NT2/D1 (cell line): Measurements from ENCODE around the gene ECSCR.

Experiments
- DNase-seq: peaks from one replicate; pipeline ENCODE4 v3.0.0-alpha.2; 2011; ENCODE audit warnings: low read depth, low spot score
- H3K27me3 ChIP-seq: 2 replicates; pipeline ENCODE4 v1.6.0; 2011; ENCODE audit warnings: mild to moderate bottlenecking; ENCODE audit not compliant: insufficient read length, insufficient read depth
- H3K36me3 ChIP-seq: 2 replicates; pipeline ENCODE4 v1.6.1; 2011; ENCODE audit warnings: mild to moderate bottlenecking, low read length, mixed read lengths; ENCODE audit not compliant: insufficient read depth, insufficient read length
- H3K4me1 ChIP-seq: 2 replicates; pipeline ENCODE4 v1.5.1; 2011; ENCODE audit not compliant: insufficient read depth, insufficient read length
- H3K4me3 ChIP-seq: 2 replicates; pipeline ENCODE4 v1.5.1; 2011; ENCODE audit warnings: low read depth; ENCODE audit not compliant: insufficient read length
- H3K9ac ChIP-seq: 2 replicates; pipeline ENCODE4 v1.6.0; 2011; ENCODE audit warnings: low read depth; ENCODE audit not compliant: insufficient read length
- H3K9me3 ChIP-seq: 2 replicates; pipeline ENCODE4 v1.5.1; 2011; ENCODE audit warnings: mild to moderate bottlenecking, low read length; ENCODE audit not compliant: insufficient read depth
- SUZ12 ChIP-seq: IDR thresholded peaks from 2 replicates; pipeline ENCODE4 v1.6.1; 2011; ENCODE audit not compliant: insufficient read length, insufficient read depth; ENCODE audit errors: extremely low read depth
- YY1 ChIP-seq: IDR thresholded peaks from 2 replicates; pipeline ENCODE4 v1.6.1; 2011; ENCODE audit not compliant: insufficient read length, insufficient read depth
- ZNF274 ChIP-seq: IDR thresholded peaks from 2 replicates; pipeline ENCODE4 v1.6.1; 2011; ENCODE audit warnings: mild to moderate bottlenecking, low read depth, low read length

The ECSCR gene

DNA sequence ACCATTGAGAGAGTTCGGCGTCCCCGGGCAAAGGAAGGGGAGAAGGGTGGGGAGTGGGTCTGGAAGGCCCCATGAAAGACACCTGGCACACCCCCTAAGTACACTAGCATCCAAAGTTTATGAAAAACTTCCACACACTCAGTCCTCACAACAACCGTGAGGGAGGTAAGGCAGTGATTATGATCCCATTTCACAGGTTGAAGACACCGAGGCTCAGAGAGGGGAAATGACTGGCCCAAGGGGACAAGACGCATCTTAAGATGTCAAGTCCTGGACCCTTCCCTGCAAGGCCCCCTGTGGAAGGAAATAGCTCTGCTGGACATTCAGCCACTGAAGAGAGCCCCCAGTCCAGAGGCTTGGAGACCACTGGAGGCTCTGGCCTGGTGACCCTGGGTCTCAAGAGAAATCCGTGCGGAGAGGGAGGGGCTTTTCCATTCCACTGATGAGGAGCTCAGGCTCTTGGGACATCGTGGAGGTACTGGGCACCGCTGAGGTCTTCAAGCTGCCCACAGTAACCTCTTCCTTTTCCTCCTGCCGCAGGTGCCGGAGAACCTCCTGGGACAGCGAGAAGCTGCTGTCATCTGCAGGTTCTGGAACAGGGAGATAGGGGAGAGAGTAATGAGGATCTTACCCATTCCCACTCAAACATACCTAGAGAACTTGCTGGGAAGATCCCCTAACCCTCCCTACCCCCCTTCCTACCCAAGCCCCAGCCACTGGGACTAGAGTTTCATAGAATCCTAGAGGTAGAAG is 13.5 kb upstream of the ECSCR start:
- Histone ChIP-seq H3K4me3 (no peak overlapping the region), H3K9me3 (no peaks in the 10 kb centered on the region), H3K36me3 (no peaks in the 10 kb centered on the region), H3K9ac (no peak overlapping the region), H3K4me1 (peaks cover 23% of the 10 kb centered on the region), H3K27me3 (no peaks in the 10 kb centered on the region)
- TF ChIP-seq ZNF274, result no peak
- no peak for TF ChIP-seq SUZ12
- no peak for TF ChIP-seq YY1
- DNase-seq, result no peak

DNA sequence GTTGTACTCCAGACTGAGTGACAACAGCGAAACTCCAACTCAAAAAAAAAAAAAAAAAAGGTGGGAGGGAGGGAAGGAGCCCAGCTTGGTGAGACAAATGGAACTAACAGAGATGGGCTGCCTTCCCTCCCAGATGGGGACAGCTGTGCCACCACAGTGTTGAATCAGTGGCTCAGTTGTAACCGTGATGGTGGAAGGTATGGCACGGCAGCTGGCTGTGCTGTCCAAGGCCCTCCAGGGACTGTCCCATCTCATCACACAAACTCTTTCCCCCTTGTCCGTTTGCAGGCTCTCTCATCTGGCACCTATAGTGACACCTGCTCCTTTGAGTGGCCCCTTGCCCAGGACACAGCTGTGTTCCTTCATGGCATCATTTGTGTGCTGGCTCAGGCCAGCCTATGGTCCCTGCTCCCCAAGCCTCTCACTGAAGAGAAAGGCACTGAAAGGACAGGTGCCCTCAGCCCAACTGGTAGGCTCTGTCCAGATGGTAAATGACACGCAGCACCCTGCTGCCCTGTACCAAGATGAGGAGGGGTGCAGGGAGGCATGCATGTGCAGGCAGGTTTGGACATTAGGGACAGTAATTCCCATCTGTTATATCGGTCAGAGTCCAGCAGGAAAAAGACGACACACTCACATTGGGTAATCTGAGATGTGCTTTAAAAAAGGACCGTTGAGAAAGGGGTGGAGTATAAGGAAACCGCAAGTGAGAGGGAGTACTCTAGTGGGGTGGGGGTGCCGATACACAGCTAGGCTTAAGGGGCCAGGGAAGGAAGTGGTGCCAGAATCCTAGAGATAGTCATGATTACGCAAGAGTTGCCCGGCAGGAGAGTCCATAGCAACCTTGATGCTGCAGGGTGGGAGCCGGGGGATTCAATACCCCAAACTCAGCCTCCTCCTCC is 12.6 kb upstream of the ECSCR start:
- Histone ChIP-seq H3K9ac (no peak overlapping the region), H3K4me3 (no peak overlapping the region), H3K4me1 (peaks cover 24% of the 10 kb centered on the region), H3K9me3 (no peaks in the 10 kb centered on the region), H3K36me3 (no peaks in the 10 kb centered on the region), H3K27me3 (no peaks in the 10 kb centered on the region)
- DNase-seq, result no peak
- TF ChIP-seq SUZ12, result no peak
- TF ChIP-seq ZNF274, result no peak
- no peak for TF ChIP-seq YY1

DNA sequence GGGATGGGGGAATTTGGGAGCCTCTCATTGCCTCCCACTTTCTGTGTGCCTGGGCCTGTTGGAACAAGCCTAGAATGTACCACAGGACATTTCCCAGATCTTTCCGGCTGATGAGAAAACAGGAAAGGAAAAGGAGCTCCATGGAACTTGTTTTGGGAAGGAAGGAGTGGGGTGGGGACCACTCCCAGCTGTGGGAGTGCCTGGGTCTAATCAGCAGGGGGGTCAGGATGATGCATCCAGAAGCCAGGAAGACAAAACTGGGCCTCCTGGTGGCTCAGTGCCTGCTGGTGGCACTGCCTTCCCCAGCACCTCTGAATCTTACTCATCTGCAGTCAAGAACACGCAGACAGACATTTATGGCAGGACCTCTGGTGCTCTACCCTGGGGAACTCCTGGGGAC is 11.0 kb upstream of the ECSCR start:
- no peak for DNase-seq
- H3K27me3 ChIP-seq, result no peaks in the 10 kb centered on the region
- no peak overlapping the region for H3K4me3 ChIP-seq
- peak overlapping the region; percentile 59 for H3K9ac ChIP-seq
- peaks cover 24% of the 10 kb centered on the region for H3K4me1 ChIP-seq
- TF ChIP-seq YY1, result no peak
- TF ChIP-seq ZNF274, result no peak
- no peak for TF ChIP-seq SUZ12
- H3K36me3 ChIP-seq, result no peaks in the 10 kb centered on the region
- H3K9me3 ChIP-seq, result no peaks in the 10 kb centered on the region

DNA sequence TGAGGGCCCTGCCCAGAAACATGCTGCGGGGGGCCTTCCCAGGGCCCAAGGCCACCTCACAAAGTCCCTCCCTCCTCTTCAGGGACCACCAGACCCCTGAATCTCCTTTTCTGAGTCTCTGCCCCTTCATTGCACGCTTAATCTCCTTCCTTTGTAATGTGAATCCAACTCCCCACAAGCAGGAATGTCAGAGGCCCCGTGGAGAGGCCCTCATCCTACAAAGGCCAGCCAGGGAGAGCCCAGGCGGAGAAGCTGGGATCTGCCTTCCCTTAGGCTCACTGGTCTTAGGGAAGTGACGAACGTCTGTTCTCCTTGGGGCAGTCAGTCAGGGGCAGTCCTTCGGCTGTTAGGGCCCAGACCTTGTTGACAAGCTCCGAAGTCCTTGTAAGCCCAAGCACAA is 10.6 kb upstream of the ECSCR start:
- peak; percentile 78 for DNase-seq
- TF ChIP-seq ZNF274, result no peak
- TF ChIP-seq YY1, result no peak
- no peak for TF ChIP-seq SUZ12
- Histone ChIP-seq H3K36me3 (no peaks in the 10 kb centered on the region), H3K9me3 (no peaks in the 10 kb centered on the region), H3K9ac (peak overlapping the region; percentile 59), H3K4me1 (peaks cover 27% of the 10 kb centered on the region), H3K4me3 (no peak overlapping the region), H3K27me3 (no peaks in the 10 kb centered on the region)

DNA sequence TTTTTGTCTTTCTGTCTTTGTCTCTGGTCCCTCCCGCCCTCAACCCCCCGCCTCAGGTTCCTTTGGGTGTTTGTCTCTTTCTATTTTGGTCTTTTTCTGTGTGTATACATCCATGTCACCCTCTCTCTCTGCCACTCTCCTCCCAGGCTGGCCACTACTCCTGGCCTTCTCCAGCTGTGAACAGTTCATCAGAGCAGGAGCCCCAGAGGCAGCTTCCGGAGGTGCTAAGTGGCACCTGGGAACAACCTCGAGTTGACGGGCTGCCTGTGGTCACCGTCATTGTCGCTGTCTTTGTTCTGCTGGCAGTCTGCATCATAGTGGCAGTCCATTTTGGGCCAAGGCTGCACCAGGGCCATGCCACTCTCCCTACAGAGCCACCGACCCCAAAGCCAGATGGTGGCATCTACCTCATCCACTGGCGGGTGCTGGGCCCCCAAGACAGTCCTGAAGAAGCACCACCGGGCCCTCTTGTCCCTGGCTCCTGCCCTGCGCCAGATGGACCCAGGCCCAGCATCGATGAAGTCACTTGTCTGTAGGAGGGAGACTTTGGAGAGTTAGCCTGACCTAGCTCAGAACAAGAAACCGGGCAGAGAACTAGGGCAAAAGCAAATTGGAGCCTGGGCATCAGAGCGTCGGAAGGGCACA is 10.0 kb upstream of the ECSCR start:
- Histone ChIP-seq H3K9ac (peak overlapping the region; percentile 56), H3K27me3 (no peaks in the 10 kb centered on the region), H3K36me3 (no peaks in the 10 kb centered on the region), H3K4me1 (peaks cover 27% of the 10 kb centered on the region), H3K9me3 (no peaks in the 10 kb centered on the region), H3K4me3 (no peak overlapping the region)
- TF ChIP-seq ZNF274, result no peak
- no peak for DNase-seq

- no peak for DNase-seq
- Histone ChIP-seq H3K27me3 (no peaks in the 10 kb centered on the region), H3K9me3 (no peaks in the 10 kb centered on the region), H3K36me3 (no peaks in the 10 kb centered on the region), H3K9ac (peak within 1 kb of the TSS; percentile 2), H3K4me1 (peaks cover 27% of the 10 kb centered on the region), H3K4me3 (no peak within 1 kb of the TSS)
- TF ChIP-seq YY1 (no peak), ZNF274 (no peak), SUZ12 (no peak)
These were observed 8.3 kb upstream of the ECSCR start, which contains the start of gene SMIM33 for GRCh38 chr5:139470821-139471300. Gene SMIM33, plus strand, starts transcription at chr5:139471004. Its CDS starts 118 bp downstream, at chr5:139471122.
